K562 (cell line): ENCODE results near the gene CCNY. TPM values are rescaled to one million over a fixed set of nuclear protein-coding genes. Genes with fewer than 3 reads are reported as not detected.

Experiments used
- ATAC-seq: fragments of 200-7000 bp; cut with Tn5 transposase; 3 replicates; pipeline ENCODE4 v1.9.1; 2020; ENCODE audit warnings: moderate library complexity
- BruUV-seq: library from RNA; stranded (reverse); fragments of 400-500 nt; replicated peaks from 2 replicates; lab custom pipeline; 2021; lab: Mats Ljungman, UMichigan
- CTCF ChIA-PET: fragments of 300-600 bp; formaldehyde crosslinking; extraction: SDS; loops from one replicate; lab custom pipeline; 2021; ENCODE audit warnings: low intra/inter-chr PET ratio; lab: Yijun Ruan, JAX
- POLR2A ChIA-PET: fragments of 300-600, 350-650 bp; sonication (Branson Sonifier 250); formaldehyde crosslinking; extraction: SDS; loops from one replicate; lab custom pipeline; 2021; ENCODE audit warnings: antibody characterized with exemption, inconsistent platforms; lab: Yijun Ruan, JAX
- DNase-seq, 4 experiments: peaks; one replicate each; pipeline versions ENCODE4 v3.0.0 to v3.0.0-alpha.2; 2011 to 2018; ENCODE audit warnings: low spot score in 3 of 4, mixed read lengths in 3 of 4; ENCODE audit errors: extremely low read depth in 1 of 4
- FAIRE-seq: peaks from 2 replicates; lab custom pipeline; 2011; peaks lifted over from hg19 to GRCh38; lab: Jason Lieb, UNC
- H2AFZ ChIP-seq: 2 replicates; pipeline ENCODE4 v1.6.0; 2011; ENCODE audit warnings: low read depth, low read length, control low read depth, inconsistent platforms
- H3K27ac ChIP-seq: fragments of 200-600 bp; 3 replicates; pipeline ENCODE4 v1.8.0; 2011; ENCODE audit warnings: low read depth, mild to moderate bottlenecking, control low read depth, inconsistent platforms, low read length, moderate library complexity, mixed read lengths; ENCODE audit errors: extremely low read depth
- H3K27me3 ChIP-seq, 2 experiments: fragments of 300-600 bp in 1 of 2; 2 replicates in 1 of 2; 3 replicates in 1 of 2; pipeline versions ENCODE4 v1.6.0 to v1.8.0; 2011; ENCODE audit warnings: inconsistent platforms in 2 of 2, low read length in 2 of 2, mild to moderate bottlenecking in 1 of 2, mixed read lengths in 1 of 2, moderate library complexity in 1 of 2; ENCODE audit not compliant: control insufficient read depth in 2 of 2, insufficient read depth in 2 of 2
- H3K36me3 ChIP-seq: fragments of 300-600 bp; 3 replicates; pipeline ENCODE4 v1.8.0; 2011; ENCODE audit warnings: mild to moderate bottlenecking, low read length, inconsistent platforms; ENCODE audit not compliant: control insufficient read depth, insufficient read depth
- H3K4me1 ChIP-seq, 2 experiments: fragments of 200-600 bp in 1 of 2; replicated peaks in 1 of 2; 2 replicates in 1 of 2; 3 replicates in 1 of 2; pipeline versions ENCODE4 v1.5.1 to v1.8.0; 2011; ENCODE audit warnings: inconsistent platforms in 2 of 2, low read length in 2 of 2, mild to moderate bottlenecking in 1 of 2, mixed read lengths in 1 of 2, moderate library complexity in 1 of 2; ENCODE audit not compliant: control insufficient read depth in 2 of 2, insufficient read depth in 2 of 2
- H3K4me2 ChIP-seq: 2 replicates; pipeline ENCODE4 v1.6.1; 2011; ENCODE audit warnings: low read length, control low read depth, inconsistent platforms, mixed read lengths; ENCODE audit not compliant: insufficient read depth
- H3K4me3 ChIP-seq: fragments of 200-600 bp; sonication (generic), shearing (Covaris generic); 2 replicates; pipeline ENCODE4 v1.5.1; 2016; ENCODE audit warnings: control low read depth, inconsistent platforms
- H3K79me2 ChIP-seq: fragments of 200-600 bp; 3 replicates; pipeline ENCODE4 v1.8.0; 2011; ENCODE audit warnings: low read length, inconsistent platforms; ENCODE audit not compliant: control insufficient read depth, insufficient read depth
- H3K9ac ChIP-seq, 2 experiments: 2 replicates each; pipeline versions ENCODE4 v1.6.0 to v1.6.1; 2011; ENCODE audit warnings: low read depth in 2 of 2, low read length in 2 of 2, control low read depth in 1 of 2, inconsistent platforms in 1 of 2, mild to moderate bottlenecking in 1 of 2, mixed read lengths in 1 of 2; ENCODE audit not compliant: insufficient read depth in 1 of 2
- H3K9me1 ChIP-seq: one replicate; pipeline ENCODE4 v1.6.0; 2011; ENCODE audit warnings: inconsistent platforms, mild to moderate bottlenecking, low read length, moderate library complexity; ENCODE audit not compliant: control insufficient read depth, insufficient read depth
- H3K9me3 ChIP-seq: replicated peaks from 2 replicates; pipeline ENCODE4 v1.5.1; 2011; ENCODE audit warnings: low read depth, low read length, inconsistent platforms; ENCODE audit not compliant: control insufficient read depth, insufficient read depth
- H4K20me1 ChIP-seq: replicated peaks from 2 replicates; pipeline ENCODE4 v1.6.1; 2011; ENCODE audit warnings: low read length, inconsistent platforms, mixed read lengths; ENCODE audit not compliant: control insufficient read depth, insufficient read depth
- ADNP ChIP-seq: fragments of 200-800 bp; sonication (Bioruptor generic); IDR thresholded peaks from 2 replicates; pipeline ENCODE4 v1.6.1; 2016; ENCODE audit warnings: missing genetic modification characterization, missing compliant biosample characterization
- ATF1 ChIP-seq, 2 experiments: fragments of 450-650 bp in 1 of 2; IDR thresholded peaks; 2 replicates each; pipeline ENCODE4 v1.6.1; 2016; ENCODE audit warnings: missing compliant biosample characterization in 1 of 2, missing genetic modification characterization in 1 of 2
- CC2D1A ChIP-seq: fragments of 450-650 bp; IDR thresholded peaks from 2 replicates; pipeline ENCODE4 v1.6.1; 2017; ENCODE audit warnings: mild to moderate bottlenecking
- CEBPB ChIP-seq: fragments of 450-650 bp; IDR thresholded peaks from 2 replicates; pipeline ENCODE4 v1.6.1; 2016; ENCODE audit warnings: missing genetic modification characterization, missing compliant biosample characterization
- DPF2 ChIP-seq: fragments of 450-650 bp; IDR thresholded peaks from 2 replicates; pipeline ENCODE4 v1.6.1; 2016
- EHMT2 ChIP-seq: fragments of 450-650 bp; IDR thresholded peaks from 2 replicates; pipeline ENCODE4 v1.6.1; 2018; ENCODE audit warnings: antibody characterized with exemption
- FOSL1 ChIP-seq: fragments of 200-800 bp; sonication (Bioruptor generic); conservative IDR thresholded peaks from 2 replicates; pipeline ENCODE4 v1.6.1; 2016; ENCODE audit warnings: missing genetic modification characterization, missing compliant biosample characterization
- JUND ChIP-seq, 2 experiments: IDR thresholded peaks; 2 replicates in 1 of 2; 3 replicates in 1 of 2; pipeline ENCODE4 v1.6.1; 2011; ENCODE audit warnings: borderline replicate concordance in 2 of 2, low read depth in 2 of 2, low read length in 2 of 2, improper control_type of control experiment in 1 of 2, missing biosample characterization in 1 of 2, missing genetic modification characterization in 1 of 2, missing genetic modification reagents in 1 of 2
- ZMIZ1 ChIP-seq, 2 experiments: fragments of 150-350 bp in 1 of 2; IDR thresholded peaks; 2 replicates each; pipeline ENCODE4 v1.6.1; 2012 to 2016; ENCODE audit warnings: low read depth in 2 of 2, low read length in 2 of 2, mild to moderate bottlenecking in 1 of 2, moderate library complexity in 1 of 2
- WGBS: fragments of 100-300 bp; shearing (Covaris generic); methylation state at CpG from one replicate; pipeline ENCODE4 v1.1.6; 2016; ENCODE audit warnings: low coverage, mixed read lengths; ENCODE audit not compliant: insufficient coverage; ENCODE audit errors: missing lambda C conversion rate; 5-methylcytosine and 5-hydroxymethylcytosine counted together
- in situ Hi-C: fragments of 300-500 bp; cut with MboI; formaldehyde crosslinking; loops from 4 replicates; pipeline ENCODE4 v1.15.0; 2018; ENCODE audit warnings: inconsistent platforms, mixed read lengths
- intact Hi-C: fragments of 100-400 bp; cut with micrococcal nuclease; formaldehyde crosslinking; loops from 2 replicates; pipeline ENCODE4 v1.14.2; 2022
- polyA plus RNA-seq, 8 experiments: library from polyadenylated mRNA; depleted of rRNA in 4 of 8; stranded (reverse) in 5 of 8; unstranded in 3 of 8; fragments of >200 nt; fragmentation: Nextera tagmentation in 2 of 8; fragmentation: Illumina TruSeq in 1 of 8; extraction: Ambion mirVana in 2 of 8; extraction: Trizol in 1 of 8; gene quantifications; 2 replicates each; pipeline versions ENCODE4 v1.2.1 to v1.2.3, GENCODE V29; 2011 to 2014; ENCODE audit warnings: inconsistent platforms in 1 of 8, missing spikeins in 1 of 8
- total RNA-seq, 7 experiments: library from RNA; depleted of rRNA in 6 of 7; stranded (reverse); fragments of >200 nt in 6 of 7; fragmentation: Illumina TruSeq in 2 of 7; extraction: Trizol in 2 of 7; gene quantifications; 2 replicates each; pipeline versions ENCODE4 v1.2.1 to v1.2.3, GENCODE V29; 2011 to 2021; ENCODE audit warnings: low replicate concordance in 1 of 7

CCNY gene
- total and polyA plus RNA-seq, 9 of the 15 experiments (the other 6 are each of a cell fraction or from before 2014, with no cell fraction given) = 8.4 to 109 (median 38.6) TPM

- 0 out of 2 replicates have a peak, but pooled peaks have one; percentile 5 for TF ChIP-seq EHMT2
- peak; percentile 88 for TF ChIP-seq JUND (IDR thresholded peaks at IDR 0.05; ENCODE audit: borderline replicate concordance, low read depth, low read length)
- peak; percentile 79; the same call in 2 of the 3 replicates for TF ChIP-seq JUND (tag; IDR thresholded peaks at IDR 0.05; ENCODE audit: borderline replicate concordance, low read depth, low read length)
- peak; percentile 56 for TF ChIP-seq FOSL1 (tag)
- peak; percentile 19; the same call in 1 of the 2 replicates for TF ChIP-seq CEBPB (tag)
- TF ChIP-seq DPF2 = peak; percentile 46; the same call in 1 of the 2 replicates
- TF ChIP-seq ADNP = peak; percentile 84
- TF ChIP-seq CC2D1A = 0 out of 2 replicates have a peak, but pooled peaks have one; percentile 25
- TF ChIP-seq, all 486 proteins: peak for 22; not testable (repeated sequence) for 464
Observed at GRCh38 chr10:35354257-35354656, 17.9 kb downstream of the CCNY start (continued).

GRCh38 chr10:35355971-35356724, 19.8 kb downstream of the CCNY start:
- POLR2A ChIA-PET = interaction anchor here (0.6 to 1.3 kb wide), 2 partner anchors 10 to 26 kb away, joined by 3 to 4 read pairs; no protein-coding TSS in a partner anchor
- TF ChIP-seq ZMIZ1 (IDR thresholded peaks at IDR 0.05; ENCODE audit: low read depth in 2 of 2, low read length in 2 of 2) = no peak
- no peak for TF ChIP-seq ATF1 (CRISPR knock-in tag; IDR thresholded peaks at IDR 0.05)
- no peak for TF ChIP-seq ATF1 (tag; IDR thresholded peaks at IDR 0.05)

More at GRCh38 chr10:35355971-35356724, 19.8 kb downstream of the CCNY start:
- Histone ChIP-seq H3K9me3 (no peaks in the 10 kb centered on the region), H3K36me3 (peaks cover 4% of the 10 kb centered on the region; the same call in 1 of the 3 replicates), H3K79me2 (peaks cover 99% of the 10 kb centered on the region), H4K20me1 (peaks cover 41% of the 10 kb centered on the region), H3K9ac (no peak overlapping the region; a peak in 1 of 4 replicates), H3K4me2 (no peak overlapping the region), H3K9me1 (peaks cover 10% of the 10 kb centered on the region), H3K27me3 (no peaks in the 10 kb centered on the region), H2AFZ (no peak overlapping the region), H3K4me3 (no peak overlapping the region), H3K27ac (no peak overlapping the region), H3K4me1 (peaks cover 12 to 38% of the 10 kb centered on the region in 2 experiments; a peak in 4 of 5 replicates)
- in situ Hi-C loops = no loop called here
- 78% methylated on average over 9 of the region's 9 CpGs for WGBS
- BruUV-seq = no TSS peak
- intact Hi-C loops = no loop called here
- FAIRE-seq (no peak), ATAC-seq (no peak), DNase-seq (no peak)
- CTCF ChIA-PET = no interaction called here
